Activated naive CD8-positive, alpha-beta T cell treated with anti-CD3 and anti-CD28 coated beads, Interleukin-2, amount 50 U/mL, for 24 hours (primary cell): ENCODE results near the gene PDLIM1.
"Not testable (repeated sequence)": the region's sequence is repeated elsewhere in the genome, so short reads cannot be mapped to it uniquely, and the experiment has no call there.

Experiments
- ATAC-seq: fragments of 150-1000 bp; cut with Tn5 transposase; one replicate; pipeline ENCODE4 v1.10.0; 2021
- DNase-seq: peaks from one replicate; pipeline ENCODE4 v3.0.0; 2021
- H3K27ac Mint-ChIP-seq: one replicate; pipeline ENCODE4 v1.8.0; 2021; ENCODE audit warnings: mild to moderate bottlenecking, mixed read lengths
- H3K27me3 Mint-ChIP-seq: one replicate; pipeline ENCODE4 v1.8.0; 2021; ENCODE audit warnings: mixed read lengths
- H3K36me3 Mint-ChIP-seq: one replicate; pipeline ENCODE4 v1.8.0; 2021; ENCODE audit warnings: low read depth, mixed read lengths
- H3K4me1 Mint-ChIP-seq: one replicate; pipeline ENCODE4 v1.8.0; 2021; ENCODE audit warnings: mixed read lengths
- H3K4me3 Mint-ChIP-seq: one replicate; pipeline ENCODE4 v1.8.0; 2021; ENCODE audit warnings: mild to moderate bottlenecking, moderate library complexity, mixed read lengths
- H3K9me3 Mint-ChIP-seq: one replicate; pipeline ENCODE4 v1.8.0; 2021; ENCODE audit warnings: mixed read lengths

PDLIM1 gene

GRCh38 chr10:95214793-95215192 lies 76.0 kb downstream of the PDLIM1 start:
- H3K27me3 Mint-ChIP-seq: peaks cover 1% of the 10 kb centered on the region
- no peak for ATAC-seq
- H3K27ac Mint-ChIP-seq: no peak overlapping the region
- H3K4me3 Mint-ChIP-seq: no peak overlapping the region
- no peaks in the 10 kb centered on the region for H3K36me3 Mint-ChIP-seq
- no peak for DNase-seq
- H3K4me1 Mint-ChIP-seq: no peaks in the 10 kb centered on the region
- no peaks in the 10 kb centered on the region for H3K9me3 Mint-ChIP-seq

DNA sequence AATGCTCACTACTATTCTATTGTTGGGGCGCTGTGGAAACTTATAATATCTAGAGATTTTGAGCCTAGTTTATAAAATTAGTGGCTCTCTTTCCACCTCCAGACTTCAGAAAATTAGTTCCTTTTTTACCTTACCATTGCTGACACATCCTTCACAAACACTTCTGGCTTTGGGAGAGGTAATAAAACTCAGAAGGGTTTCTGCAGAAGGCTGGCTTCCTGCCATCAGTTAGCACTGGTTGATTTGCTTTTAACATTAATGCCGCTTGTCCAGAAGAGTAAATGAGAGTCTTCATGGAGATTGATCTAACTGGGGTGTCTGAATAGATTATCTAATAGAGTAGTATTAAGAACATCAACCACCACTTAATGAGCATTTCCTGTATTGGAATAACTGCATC lies 76.4 kb downstream of the PDLIM1 start:
- no peak for DNase-seq
- Mint-ChIP-seq H3K36me3 (no peaks in the 10 kb centered on the region), H3K9me3 (no peaks in the 10 kb centered on the region), H3K4me1 (no peaks in the 10 kb centered on the region), H3K27ac (no peak overlapping the region), H3K4me3 (no peak overlapping the region), H3K27me3 (peaks cover 1% of the 10 kb centered on the region)
- ATAC-seq: no peak

- DNase-seq: no peak
- ATAC-seq: no peak
- Mint-ChIP-seq H3K27ac (no peak overlapping the region), H3K27me3 (no peaks in the 10 kb centered on the region), H3K36me3 (no peaks in the 10 kb centered on the region), H3K4me3 (no peak overlapping the region), H3K9me3 (no peaks in the 10 kb centered on the region), H3K4me1 (no peaks in the 10 kb centered on the region)
Measured at GRCh38 chr10:95211606-95212279, 79.1 kb downstream of the PDLIM1 start.

GRCh38 chr10:95209509-95210127 lies 81.2 kb downstream of the PDLIM1 start:
- no peaks in the 10 kb centered on the region for H3K27me3 Mint-ChIP-seq
- H3K27ac Mint-ChIP-seq: no peak overlapping the region
- no peaks in the 10 kb centered on the region for H3K36me3 Mint-ChIP-seq
- no peaks in the 10 kb centered on the region for H3K9me3 Mint-ChIP-seq
- DNase-seq (no peak), ATAC-seq (no peak)
- no peak overlapping the region for H3K4me3 Mint-ChIP-seq
- no peaks in the 10 kb centered on the region for H3K4me1 Mint-ChIP-seq

GRCh38 chr10:95208702-95209391 lies 82.0 kb downstream of the PDLIM1 start:
- no peak for ATAC-seq
- DNase-seq: no peak
- H3K27me3 Mint-ChIP-seq: no peaks in the 10 kb centered on the region
- H3K4me1 Mint-ChIP-seq: no peaks in the 10 kb centered on the region
- no peak overlapping the region for H3K4me3 Mint-ChIP-seq
- no peaks in the 10 kb centered on the region for H3K36me3 Mint-ChIP-seq
- H3K9me3 Mint-ChIP-seq: no peaks in the 10 kb centered on the region
- no peak overlapping the region for H3K27ac Mint-ChIP-seq

DNA sequence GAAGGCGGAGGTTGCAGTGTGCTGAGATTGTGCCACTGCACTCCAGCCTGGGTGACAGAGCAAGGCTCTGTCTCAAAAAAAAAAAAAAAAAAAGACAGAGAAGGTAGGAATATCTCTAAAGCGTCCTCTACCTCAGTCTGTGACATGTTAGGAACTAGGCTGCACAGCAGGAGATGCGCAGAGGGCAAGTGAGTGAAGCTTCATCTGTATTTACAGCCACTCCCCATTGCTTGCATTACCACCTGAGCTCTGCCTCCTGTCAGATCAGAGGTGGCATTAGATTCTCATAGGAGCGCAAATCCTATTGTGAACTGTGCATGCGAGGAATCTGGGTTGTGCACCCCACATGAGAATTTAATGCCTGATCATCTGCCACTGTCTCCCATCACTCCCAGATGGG lies 87.9 kb downstream of the PDLIM1 start:
- ATAC-seq, H3K9me3 Mint-ChIP-seq, H3K27ac Mint-ChIP-seq, H3K27me3 Mint-ChIP-seq, H3K4me1 Mint-ChIP-seq, H3K4me3 Mint-ChIP-seq, H3K36me3 Mint-ChIP-seq, DNase-seq: not testable (repeated sequence)

GRCh38 chr10:95201736-95202135 lies 89.1 kb downstream of the PDLIM1 start:
- Mint-ChIP-seq H3K27me3 (no peaks in the 10 kb centered on the region), H3K27ac (no peak overlapping the region), H3K4me3 (no peak overlapping the region), H3K9me3 (no peaks in the 10 kb centered on the region), H3K4me1 (no peaks in the 10 kb centered on the region), H3K36me3 (no peaks in the 10 kb centered on the region)
- no peak for ATAC-seq
- DNase-seq: no peak

- ATAC-seq (no peak), DNase-seq (no peak)
- Mint-ChIP-seq H3K4me1 (no peaks in the 10 kb centered on the region), H3K27me3 (peaks cover 1% of the 10 kb centered on the region), H3K9me3 (no peaks in the 10 kb centered on the region), H3K27ac (no peak overlapping the region), H3K36me3 (no peaks in the 10 kb centered on the region), H3K4me3 (no peak overlapping the region)
Measured at GRCh38 chr10:95196046-95196445, 94.8 kb downstream of the PDLIM1 start.

- Mint-ChIP-seq H3K36me3 (no peaks in the 10 kb centered on the region), H3K4me1 (no peaks in the 10 kb centered on the region), H3K27me3 (peaks cover 1% of the 10 kb centered on the region), H3K27ac (no peak within 1 kb of the TSS), H3K4me3 (no peak within 1 kb of the TSS), H3K9me3 (no peaks in the 10 kb centered on the region)
- ATAC-seq (no peak), DNase-seq (no peak)
Measured at GRCh38 chr10:95193944-95194343, 96.9 kb downstream of the PDLIM1 start, which contains the start of gene ACSM6. Gene ACSM6, plus strand, starts transcription at chr10:95194238. Its CDS starts 248 bp downstream, at chr10:95194486.

GRCh38 chr10:95188593-95188992 lies 102.2 kb downstream of the PDLIM1 start:
- Mint-ChIP-seq H3K27me3 (peaks cover 11% of the 10 kb centered on the region), H3K9me3 (no peaks in the 10 kb centered on the region), H3K27ac (no peak overlapping the region), H3K4me1 (peaks cover 5% of the 10 kb centered on the region), H3K36me3 (no peaks in the 10 kb centered on the region), H3K4me3 (no peak overlapping the region)
- ATAC-seq (no peak), DNase-seq (no peak)

GRCh38 chr10:95187617-95188016 lies 103.2 kb downstream of the PDLIM1 start:
- no peak for DNase-seq
- Mint-ChIP-seq H3K4me1 (peaks cover 8% of the 10 kb centered on the region), H3K27me3 (peaks cover 14% of the 10 kb centered on the region), H3K27ac (no peak overlapping the region), H3K9me3 (no peaks in the 10 kb centered on the region), H3K4me3 (no peak overlapping the region), H3K36me3 (no peaks in the 10 kb centered on the region)
- ATAC-seq: no peak
